ENCODE data around the gene PUM2. TPM values are rescaled to one million over a fixed set of nuclear protein-coding genes. Genes with fewer than 3 reads are reported as not detected.

Gene PUM2
- total and polyA plus RNA-seq, 2 of the 13 experiments (the other 11 are each of a cell fraction or from before 2014, with no cell fraction given): 69.6 to 69.8 TPM

DNA sequence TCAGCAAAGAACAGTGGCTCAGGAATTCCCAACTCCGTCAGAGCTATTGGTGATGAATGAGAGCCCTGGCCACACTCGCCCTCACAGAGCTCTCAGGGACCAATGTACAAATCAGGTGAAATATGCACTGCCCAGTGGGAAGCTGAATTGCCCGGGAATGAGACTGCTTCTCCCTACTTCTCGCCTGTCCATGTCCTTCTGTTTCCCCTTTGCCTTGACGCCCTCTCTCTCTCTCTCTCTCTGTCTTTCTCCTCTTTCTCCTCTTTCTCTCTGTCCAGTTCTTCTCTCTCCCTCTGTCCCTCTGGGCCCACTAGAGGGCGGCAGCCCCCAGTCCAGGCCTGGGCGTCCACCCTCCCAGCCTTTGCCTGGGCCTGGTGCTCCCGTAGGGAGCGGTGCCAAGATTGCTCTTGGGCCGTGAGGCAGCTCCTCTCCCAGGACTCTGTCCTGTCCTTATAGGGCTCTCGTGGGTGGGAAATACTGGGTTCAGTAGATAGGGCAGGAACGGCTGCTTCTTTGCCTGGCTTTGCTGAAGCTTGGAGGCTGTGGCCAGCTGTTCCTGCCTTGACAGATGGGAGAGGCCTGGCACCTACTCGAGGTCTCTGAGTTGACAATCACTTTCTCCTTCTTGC is 28.4 kb upstream of the PUM2 start (continued):
- TF ChIP-seq MBNL3 (CRISPR knock-in tag; conservative IDR thresholded peaks at IDR 0.05) (no peak), NR2C2 (CRISPR knock-in tag; IDR thresholded peaks at IDR 0.05; ENCODE audit: borderline replicate concordance) (no peak; the same call in 1 of the 2 replicates), KLF16 (CRISPR knock-in tag; IDR thresholded peaks at IDR 0.05) (peak in 1 of 2 experiments; percentile 69; a peak in 2 of 4 replicates), NONO (IDR thresholded peaks at IDR 0.05) (no peak), NONO (CRISPR knock-in tag; conservative IDR thresholded peaks at IDR 0.05) (no peak), MAX (IDR thresholded peaks at IDR 0.05) (peak; percentile 61), ZNF557 (CRISPR knock-in tag; IDR thresholded peaks at IDR 0.05) (no peak; the same call in 1 of the 2 replicates), ZNF331 (CRISPR knock-in tag; IDR thresholded peaks at IDR 0.05) (0 out of 2 replicates have a peak, but pooled peaks have one; percentile 63), ZNF263 (CRISPR knock-in tag; IDR thresholded peaks at IDR 0.05) (peak; percentile 98), CHD4 (IDR thresholded peaks at IDR 0.05; ENCODE audit: borderline replicate concordance, low read length) (no peak), ZBTB14 (CRISPR knock-in tag; IDR thresholded peaks at IDR 0.05) (no peak), ZNF230 (CRISPR knock-in tag; IDR thresholded peaks at IDR 0.05) (no peak), RARG (CRISPR knock-in tag; IDR thresholded peaks at IDR 0.05; ENCODE audit: low read depth) (no peak), STAG1 (CRISPR knock-in tag; IDR thresholded peaks at IDR 0.05) (peak; percentile 92), HNRNPUL1 (IDR thresholded peaks at IDR 0.05; ENCODE audit: low read depth, low read length) (no peak), HNRNPH1 (optimal IDR thresholded peaks at IDR 0.05; ENCODE audit: low read depth, low read length) (no peak), ZNF562 (CRISPR knock-in tag; IDR thresholded peaks at IDR 0.05; ENCODE audit: borderline replicate concordance) (no peak), RFX1 (IDR thresholded peaks at IDR 0.05) (no peak), ISL2 (CRISPR knock-in tag; IDR thresholded peaks at IDR 0.05) (peak; percentile 26; the same call in 1 of the 2 replicates), DMTF1 (CRISPR knock-in tag; IDR thresholded peaks at IDR 0.05) (no peak), SMAD3 (CRISPR knock-in tag; IDR thresholded peaks at IDR 0.05) (0 out of 2 replicates have a peak, but pooled peaks have one; percentile 41)
- TF ChIP-seq, protein P1, sequence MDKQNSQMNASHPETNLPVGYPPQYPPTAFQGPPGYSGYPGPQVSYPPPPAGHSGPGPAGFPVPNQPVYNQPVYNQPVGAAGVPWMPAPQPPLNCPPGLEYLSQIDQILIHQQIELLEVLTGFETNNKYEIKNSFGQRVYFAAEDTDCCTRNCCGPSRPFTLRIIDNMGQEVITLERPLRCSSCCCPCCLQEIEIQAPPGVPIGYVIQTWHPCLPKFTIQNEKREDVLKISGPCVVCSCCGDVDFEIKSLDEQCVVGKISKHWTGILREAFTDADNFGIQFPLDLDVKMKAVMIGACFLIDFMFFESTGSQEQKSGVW (CRISPR knock-in tag; IDR thresholded peaks at IDR 0.05; ENCODE audit: borderline replicate concordance): no peak
- TF ChIP-seq, protein P2, sequence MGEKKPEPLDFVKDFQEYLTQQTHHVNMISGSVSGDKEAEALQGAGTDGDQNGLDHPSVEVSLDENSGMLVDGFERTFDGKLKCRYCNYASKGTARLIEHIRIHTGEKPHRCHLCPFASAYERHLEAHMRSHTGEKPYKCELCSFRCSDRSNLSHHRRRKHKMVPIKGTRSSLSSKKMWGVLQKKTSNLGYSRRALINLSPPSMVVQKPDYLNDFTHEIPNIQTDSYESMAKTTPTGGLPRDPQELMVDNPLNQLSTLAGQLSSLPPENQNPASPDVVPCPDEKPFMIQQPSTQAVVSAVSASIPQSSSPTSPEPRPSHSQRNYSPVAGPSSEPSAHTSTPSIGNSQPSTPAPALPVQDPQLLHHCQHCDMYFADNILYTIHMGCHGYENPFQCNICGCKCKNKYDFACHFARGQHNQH (CRISPR knock-in tag; IDR thresholded peaks at IDR 0.05): peak; percentile 87; the same call in 1 of the 2 replicates
- TF ChIP-seq, protein P3, sequence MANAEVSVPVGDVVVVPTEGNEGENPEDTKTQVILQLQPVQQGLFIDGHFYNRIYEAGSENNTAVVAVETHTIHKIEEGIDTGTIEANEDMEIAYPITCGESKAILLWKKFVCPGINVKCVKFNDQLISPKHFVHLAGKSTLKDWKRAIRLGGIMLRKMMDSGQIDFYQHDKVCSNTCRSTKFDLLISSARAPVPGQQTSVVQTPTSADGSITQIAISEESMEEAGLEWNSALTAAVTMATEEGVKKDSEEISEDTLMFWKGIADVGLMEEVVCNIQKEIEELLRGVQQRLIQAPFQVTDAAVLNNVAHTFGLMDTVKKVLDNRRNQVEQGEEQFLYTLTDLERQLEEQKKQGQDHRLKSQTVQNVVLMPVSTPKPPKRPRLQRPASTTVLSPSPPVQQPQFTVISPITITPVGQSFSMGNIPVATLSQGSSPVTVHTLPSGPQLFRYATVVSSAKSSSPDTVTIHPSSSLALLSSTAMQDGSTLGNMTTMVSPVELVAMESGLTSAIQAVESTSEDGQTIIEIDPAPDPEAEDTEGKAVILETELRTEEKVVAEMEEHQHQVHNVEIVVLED (CRISPR knock-in tag; IDR thresholded peaks at IDR 0.05; ENCODE audit: borderline replicate concordance): peak; percentile 58; the same call in 1 of the 2 replicates
